ENCODE measurements around the gene OXGR1.

Gene OXGR1

DNA sequence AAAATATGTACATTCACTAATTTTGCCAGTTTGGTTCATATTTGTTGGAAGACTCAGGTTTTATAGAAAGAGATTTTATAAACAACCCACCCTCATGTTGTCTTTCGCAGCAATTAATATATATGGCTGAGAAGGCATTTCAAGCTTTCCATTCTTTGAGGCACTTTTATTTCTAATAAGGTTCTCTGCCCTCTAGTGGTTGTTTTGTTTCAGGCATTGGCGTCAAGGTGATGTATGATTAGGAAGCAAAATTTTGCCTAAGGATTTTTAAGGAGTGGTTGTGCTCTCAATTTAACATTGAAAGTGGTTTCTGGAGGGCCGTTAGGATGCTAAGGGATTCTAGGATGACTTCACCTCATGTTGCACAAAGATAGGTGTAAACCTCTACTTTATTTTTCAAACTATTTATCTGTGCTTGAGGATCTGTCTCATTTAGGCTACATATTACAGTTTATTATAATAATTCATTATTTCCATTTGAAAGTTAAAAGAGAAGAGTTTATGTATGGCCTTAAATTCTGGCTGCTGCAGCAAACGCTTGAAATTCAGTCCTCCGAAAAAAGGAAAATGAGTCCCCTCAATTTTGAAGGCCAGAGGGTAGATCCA is 35.9 kb downstream of the OXGR1 start:
- no peak for DNase-seq

DNA sequence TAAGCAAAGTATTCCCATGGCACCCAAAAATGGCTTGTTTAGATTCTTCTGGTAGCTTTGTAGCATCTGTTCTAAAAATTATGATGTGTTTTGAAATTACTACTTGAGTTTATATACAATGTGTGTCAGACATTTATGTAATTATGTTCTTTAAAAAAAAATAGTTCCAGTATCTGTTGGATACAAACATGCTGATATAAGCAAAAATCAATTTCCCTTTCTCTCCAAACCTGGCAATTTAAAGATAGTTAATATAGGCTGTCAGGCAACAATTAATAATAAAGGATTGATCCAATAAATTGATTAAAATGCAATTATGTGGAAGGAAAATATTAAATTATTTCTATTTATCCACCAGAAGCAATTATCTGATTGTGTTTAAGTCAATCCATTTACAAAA is 41.7 kb downstream of the OXGR1 start:
- DNase-seq: no peak

DNA sequence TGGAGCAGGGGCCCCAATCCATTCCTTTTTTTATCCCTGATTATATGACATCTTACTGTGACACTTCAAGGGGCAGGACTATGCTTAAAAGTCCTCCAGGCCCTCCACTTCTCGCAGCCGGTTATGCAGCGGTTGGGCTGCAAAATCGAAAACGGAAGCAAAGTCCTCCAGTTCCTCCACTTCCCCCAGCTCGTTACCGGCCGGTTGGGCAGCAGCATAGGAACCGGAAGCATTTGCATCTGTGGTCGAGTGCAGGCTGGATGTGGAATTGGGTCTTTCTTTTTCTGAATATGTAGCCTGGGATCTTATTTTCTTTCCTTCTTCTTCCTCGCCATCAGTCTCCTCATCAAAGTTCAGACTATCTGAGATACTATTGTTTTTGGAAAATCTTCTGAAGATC is 46.1 kb downstream of the OXGR1 start:
- no peak for DNase-seq

DNA sequence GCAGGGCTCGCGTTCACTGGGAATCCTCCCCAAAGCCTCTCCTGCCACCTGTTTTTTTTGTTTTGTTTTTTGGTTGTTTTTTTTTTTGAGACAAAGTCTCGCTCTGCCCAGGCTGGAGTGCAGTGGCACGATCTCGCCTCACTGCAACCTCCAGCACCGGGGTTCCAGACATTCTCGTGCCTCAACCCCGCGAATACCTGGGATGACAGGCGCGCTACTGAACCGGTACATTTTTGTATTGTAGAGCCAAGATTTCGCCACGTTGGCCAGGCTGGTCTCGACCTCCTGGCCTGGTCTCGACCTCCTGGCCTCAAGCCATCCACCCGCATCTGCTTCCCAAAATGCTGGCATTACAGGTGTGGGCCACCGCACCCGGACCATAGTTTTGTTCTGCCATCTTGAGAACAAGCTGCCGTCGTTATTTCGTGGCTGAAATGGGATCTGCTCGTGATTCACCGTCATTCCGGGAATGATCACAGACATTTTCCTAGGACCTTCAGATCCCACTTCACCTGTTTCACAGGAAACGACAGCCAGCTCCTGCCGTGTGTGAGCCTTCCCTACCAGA is 46.8 kb downstream of the OXGR1 start:
- DNase-seq: no peak

DNA sequence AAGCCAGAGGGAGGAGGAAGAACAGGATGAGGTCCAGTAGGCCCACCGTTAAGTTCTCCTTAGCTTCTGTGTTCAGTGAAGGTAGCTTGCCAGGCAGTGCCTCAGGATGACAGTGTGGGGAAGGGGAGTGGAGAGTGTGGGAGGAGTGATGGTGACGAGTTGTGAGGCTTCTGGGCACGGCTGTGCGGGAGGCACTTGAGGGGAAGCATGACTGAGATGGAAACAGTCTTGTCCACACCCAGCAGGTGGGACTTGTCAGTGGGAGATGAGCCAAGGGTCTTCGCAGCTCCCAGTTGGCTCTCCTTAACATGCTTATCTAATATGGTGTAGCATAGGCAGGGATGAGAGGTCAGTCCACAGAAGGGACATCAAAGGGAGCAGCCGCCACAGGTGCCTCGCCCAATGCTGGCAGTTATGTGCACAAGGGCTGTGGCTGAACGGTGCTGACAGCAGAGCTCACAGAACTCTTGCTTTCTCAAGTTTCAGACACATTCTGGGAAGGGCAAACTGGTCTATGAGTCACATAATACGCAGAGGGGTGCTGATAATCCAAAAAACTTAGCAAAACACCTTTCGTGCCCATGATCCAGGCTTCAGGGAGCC is 47.5 kb downstream of the OXGR1 start:
- no peak for DNase-seq

DNA sequence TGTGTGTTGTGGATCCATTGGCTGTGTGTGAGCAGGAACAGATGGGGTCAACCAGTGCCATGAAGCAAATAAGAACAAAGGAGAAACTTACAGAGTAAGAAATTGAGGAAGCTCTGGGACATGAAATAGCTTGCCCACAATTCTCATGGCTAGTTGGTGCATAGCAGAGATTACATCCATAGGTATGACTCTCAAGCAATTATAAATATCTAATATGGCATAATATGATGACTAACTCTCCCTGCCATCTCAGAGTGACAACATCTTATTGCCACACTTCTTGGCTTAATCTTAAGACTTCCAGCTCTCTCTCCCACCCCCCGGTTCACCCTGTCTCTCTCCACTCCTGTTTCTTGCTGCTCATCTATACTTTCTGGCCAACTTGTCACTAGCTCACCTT is 53.3 kb downstream of the OXGR1 start:
- no peak for DNase-seq

DNA sequence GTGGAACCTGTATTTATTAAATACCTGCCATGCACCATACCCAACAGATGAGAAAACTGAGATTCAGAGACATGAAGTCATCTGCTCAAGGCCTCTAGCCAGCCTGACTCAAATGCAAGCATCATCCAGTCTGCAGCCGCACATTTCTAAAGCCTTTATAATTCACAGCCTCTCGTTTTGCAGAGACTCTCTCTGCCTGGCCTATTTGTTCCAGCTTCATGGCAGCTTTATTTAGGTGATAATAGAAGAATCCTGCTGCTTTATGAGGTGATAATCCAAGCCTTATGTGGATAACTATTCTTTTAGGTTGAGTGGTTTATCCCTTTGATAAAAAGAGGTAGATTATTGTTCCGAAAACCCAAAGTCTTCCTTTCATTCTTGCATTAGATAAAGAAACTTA is 58.4 kb downstream of the OXGR1 start:
- no peak for DNase-seq

Data from CD4-positive, alpha-beta T cell treated with Interleukin-15 for 1 hour (primary cell).